SKM-1 treated with dmso at 0.1 percent for 144 hours (cell line): Measurements from ENCODE around the gene NUMB.
"Not testable (repeated sequence)": the region's sequence is repeated elsewhere in the genome, so short reads cannot be mapped to it uniquely, and the experiment has no call there.

Experiments used
- DNase-seq: peaks from one replicate; lab custom pipeline; 2025; ENCODE audit not compliant: unreplicated experiment; lab: John Stamatoyannopoulos, UW

NUMB gene

DNA sequence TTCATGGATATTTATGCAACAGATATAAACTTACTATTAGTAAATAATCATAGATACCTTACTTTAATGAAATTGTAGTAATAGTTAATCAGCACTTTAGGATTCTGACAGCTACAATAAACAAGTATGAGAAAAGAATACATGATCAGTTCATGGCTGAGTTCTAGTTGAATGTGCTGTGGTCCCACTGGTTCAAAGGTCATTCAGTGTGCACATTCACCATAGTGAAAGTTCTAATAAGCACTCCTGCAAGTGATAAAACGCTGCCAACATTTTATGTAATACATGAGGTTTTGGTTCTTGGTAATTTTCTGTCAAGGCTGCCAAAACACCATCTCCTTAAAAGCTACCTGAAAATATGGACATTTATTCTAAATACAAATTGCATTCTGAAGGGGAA is 92.6 kb downstream of the NUMB start:
- DNase-seq = no peak

- DNase-seq = no peak
Observed at GRCh38 chr14:73364559-73364958, 93.8 kb downstream of the NUMB start.

DNA sequence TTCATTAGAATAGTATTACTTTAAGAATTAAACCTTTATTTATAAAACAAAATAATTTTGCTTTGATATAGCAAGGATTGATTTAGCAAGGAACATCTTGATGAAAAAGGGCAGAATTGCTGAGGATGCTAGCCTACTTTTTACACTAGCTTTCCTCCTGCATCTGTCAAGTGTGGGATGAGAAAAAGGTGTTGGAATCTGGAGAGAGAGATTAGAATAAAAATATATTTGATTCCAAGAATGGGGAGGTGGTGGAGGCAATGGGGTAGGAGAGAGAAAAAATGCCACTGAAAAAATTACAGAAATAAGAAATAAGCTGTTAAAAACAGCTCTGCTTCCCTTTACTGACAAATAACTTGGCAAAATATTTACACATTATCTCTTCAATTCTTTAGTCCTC is 98.9 kb downstream of the NUMB start:
- DNase-seq = no peak

DNA sequence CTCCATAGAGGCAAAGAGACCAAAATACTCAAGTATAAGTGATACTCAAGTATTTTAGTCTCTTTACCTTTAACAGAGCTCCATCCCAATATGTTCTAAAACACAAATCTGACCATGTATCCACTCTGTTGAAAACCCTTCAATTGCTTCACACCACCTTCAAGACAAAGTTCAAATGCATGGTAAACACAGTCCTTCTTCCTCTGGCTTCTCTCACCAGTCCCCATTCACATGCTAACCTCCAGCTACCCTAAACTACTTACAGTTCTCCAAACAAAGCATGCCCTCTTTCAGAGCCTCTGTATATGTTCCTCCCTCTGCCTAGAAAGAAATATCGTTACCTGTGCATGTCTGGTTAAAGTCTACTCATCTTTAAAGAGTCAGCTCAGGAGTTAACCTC is 100.2 kb downstream of the NUMB start:
- DNase-seq = no peak

GRCh38 chr14:73349091-73349490 is 109.3 kb downstream of the NUMB start:
- not testable (repeated sequence) for DNase-seq

GRCh38 chr14:73344319-73344718 is 114.0 kb downstream of the NUMB start:
- DNase-seq = no peak

DNA sequence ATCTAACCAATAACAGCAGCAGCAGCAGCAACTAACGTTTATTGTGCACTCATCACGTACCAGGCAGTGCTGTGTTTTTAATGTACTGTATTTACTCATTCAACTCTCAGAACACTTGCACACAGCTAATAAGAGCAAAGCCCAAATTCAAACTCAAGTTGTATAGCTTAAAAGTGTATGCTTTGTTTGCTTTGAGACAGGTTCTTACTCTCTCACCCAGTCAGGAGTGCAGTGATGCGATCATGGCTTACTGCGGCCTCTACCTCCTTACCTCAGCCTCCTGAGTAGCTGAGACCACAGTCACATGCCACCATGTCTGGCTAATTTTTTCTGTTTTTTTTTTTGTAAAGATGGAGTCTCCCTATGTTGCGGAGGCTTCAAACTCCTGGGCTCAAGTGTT is 115.7 kb downstream of the NUMB start:
- DNase-seq = no peak

DNA sequence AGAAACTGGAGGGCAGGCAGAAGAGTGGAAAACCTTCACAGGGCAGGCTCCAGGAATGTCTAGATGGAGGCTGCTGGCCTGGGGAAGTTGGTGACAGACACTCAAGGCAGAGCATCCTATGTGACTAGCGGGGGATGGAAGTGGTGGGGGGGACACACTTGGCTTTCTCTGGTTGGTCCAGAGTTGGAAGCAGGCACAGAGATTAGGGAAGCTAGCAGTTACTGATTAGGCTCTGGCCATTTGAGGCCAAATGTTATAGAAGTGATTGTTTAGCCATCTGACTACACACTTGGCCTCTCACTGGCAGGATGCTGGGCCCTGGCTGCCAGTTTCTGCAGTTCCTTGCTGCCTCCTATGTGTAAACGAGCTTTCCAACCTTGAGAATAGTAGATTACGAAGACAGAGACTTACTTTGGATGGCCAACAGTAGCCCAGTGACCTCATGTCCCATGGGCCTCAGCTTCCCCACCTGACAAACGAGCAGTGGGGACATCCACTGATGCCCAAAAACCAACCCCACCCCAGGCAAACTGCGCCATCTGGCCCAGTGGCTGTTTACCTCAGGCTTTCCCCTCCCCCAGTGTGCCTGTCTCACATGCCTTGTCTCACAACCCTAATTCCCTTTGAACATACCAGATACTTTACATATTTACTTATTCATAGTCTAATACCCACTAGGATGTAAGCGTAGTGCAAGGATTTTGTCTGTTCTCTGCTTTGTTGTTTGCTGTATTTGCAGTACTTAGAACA is 118.3 kb downstream of the NUMB start:
- no peak for DNase-seq

DNA sequence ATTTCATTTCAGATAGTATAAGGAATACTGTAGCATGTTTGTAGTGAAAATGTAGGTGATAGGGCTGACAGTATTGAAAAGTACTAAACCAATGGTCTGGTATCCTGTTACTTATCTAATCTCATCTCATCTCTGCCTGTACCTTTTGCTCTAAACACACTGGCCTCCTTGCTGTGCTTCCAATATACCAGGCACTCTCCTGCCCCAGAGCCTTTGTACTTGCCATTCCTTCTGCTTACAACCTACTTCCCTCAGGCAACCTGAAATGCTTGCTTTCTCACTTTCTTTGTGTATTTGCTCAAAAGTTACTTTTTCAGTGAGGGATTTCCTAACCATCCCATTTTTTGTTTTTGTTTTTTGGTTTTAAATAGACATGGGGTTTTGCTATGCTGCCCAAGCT is 119.1 kb downstream of the NUMB start:
- no peak for DNase-seq

DNA sequence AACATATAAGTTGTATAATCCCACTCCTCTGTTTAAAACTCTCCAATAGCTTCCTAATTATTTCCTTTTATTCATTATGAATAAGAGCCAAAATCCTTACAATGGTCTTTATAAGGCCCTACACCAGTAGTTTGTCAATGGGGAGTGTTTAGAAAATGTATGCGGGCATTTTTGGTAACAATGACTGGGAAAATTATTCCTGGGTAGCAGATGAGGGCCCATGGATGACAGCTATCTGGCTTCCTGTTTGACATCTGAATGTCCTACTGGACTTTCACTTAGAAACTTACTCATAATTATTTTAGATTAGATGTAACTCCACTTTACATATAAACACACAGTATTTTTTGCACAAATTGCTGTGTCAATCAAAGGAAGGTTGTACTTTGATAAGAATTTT is 119.8 kb downstream of the NUMB start:
- no peak for DNase-seq

- no peak for DNase-seq
Observed at GRCh38 chr14:73333031-73333430, 125.3 kb downstream of the NUMB start.

GRCh38 chr14:73325630-73326299 is 132.6 kb downstream of the NUMB start:
- DNase-seq = no peak

DNA sequence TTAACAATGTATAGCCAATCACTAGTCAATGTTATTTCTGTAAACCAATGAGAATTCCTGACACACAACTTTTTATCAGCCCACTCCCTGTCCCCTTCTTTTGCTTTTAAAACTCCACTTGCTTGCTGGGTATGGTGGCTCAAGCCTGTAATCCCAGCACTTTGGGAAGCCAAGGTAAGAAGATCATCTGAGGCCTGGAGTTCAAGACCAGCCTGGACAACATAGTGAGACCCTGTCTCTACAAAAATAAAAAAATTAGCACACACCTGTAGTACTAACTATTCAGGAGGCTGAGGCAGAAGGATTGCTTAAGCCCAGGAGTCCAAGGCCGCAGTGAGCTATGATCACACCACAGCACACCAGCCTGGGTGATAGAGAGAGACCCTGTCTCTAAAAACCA is 133.3 kb downstream of the NUMB start:
- DNase-seq = no peak

- no peak for DNase-seq
Observed at GRCh38 chr14:73324533-73324932, 133.8 kb downstream of the NUMB start.

DNA sequence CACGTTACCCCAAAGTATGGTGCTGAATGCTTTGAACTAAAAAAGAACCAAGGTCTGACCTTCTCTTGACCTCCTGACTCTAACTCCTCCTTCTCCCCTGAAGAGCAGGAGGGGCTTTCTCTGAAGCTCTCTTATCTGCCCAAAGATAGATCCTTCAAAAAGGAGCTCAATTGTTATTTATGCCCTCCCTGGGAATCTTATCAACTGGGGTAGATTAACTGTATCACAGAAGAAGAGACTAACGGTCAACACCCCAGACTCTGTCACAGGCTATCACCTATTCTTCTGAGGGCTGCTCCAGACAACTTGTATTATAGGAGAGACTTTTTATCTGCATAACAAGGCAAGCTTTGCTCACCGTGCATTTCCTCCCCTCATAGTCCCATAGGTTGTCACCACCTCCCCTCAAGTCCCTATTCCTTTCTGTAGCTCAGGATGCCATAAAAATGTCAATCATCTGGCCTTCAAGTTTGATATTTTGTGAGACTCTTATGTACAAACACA is 134.4 kb downstream of the NUMB start:
- no peak for DNase-seq

DNA sequence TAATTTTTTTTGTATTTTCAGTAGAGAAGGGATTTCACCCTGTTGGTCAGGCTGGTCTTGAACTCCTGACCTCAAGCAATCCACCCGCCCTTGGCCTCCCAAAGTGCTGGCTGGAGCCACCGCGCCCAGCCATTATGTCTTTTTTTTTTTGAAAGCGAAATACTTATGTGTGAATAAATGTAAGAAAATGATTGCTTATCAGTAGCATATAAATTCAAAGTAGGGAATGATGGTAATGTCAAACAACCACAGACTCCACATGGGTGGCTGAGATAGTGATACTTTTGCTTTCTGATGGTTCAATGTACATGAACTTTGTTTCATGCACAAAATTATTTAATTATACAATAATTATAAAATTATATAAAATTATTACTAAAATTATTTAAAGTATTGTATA is 145.2 kb downstream of the NUMB start:
- DNase-seq = no peak

DNA sequence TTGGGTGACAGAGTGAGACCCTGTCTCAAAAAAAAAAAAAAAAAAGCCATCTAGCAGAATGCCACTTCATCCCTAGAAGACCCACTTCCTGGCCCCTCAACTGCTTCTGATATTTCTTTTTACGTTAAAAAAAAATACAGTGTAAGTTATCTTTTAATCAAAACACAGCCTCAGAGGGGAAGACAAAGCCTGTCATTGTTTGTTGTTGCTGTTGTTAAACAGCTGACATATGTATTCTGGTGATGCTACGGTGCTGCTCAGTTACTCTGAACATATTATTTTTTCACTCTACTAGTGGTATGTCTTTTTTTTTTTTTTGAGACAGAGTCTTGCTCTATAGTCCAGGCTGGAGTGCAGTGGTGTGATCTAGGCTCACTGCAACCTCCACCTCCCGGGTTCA is 145.7 kb downstream of the NUMB start:
- no peak for DNase-seq

GRCh38 chr14:73311708-73312030 is 146.7 kb downstream of the NUMB start:
- DNase-seq = peak; percentile 41

DNA sequence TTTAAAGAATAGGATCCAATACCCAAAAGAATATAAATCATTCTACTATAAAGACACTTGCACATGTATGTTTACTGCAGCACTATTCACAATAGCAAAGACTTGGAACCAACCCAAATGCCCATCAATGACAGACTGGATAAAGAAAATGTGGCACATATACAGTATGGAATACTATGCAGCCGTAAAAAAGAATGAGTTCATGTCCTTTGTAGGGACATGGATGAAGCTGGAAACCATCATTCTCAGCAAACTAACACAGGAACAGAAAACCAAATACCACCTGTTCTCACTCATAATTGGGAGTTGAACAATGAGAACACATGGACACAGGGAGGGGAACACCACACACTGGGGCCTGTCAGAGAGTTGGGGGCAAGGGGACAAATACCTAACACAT is 149.1 kb downstream of the NUMB start:
- not testable (repeated sequence) for DNase-seq

- DNase-seq = no peak
Observed at GRCh38 chr14:73307261-73307660, 151.1 kb downstream of the NUMB start.

GRCh38 chr14:73305499-73305898 is 152.8 kb downstream of the NUMB start:
- DNase-seq = no peak

GRCh38 chr14:73295198-73295796 is 163.0 kb downstream of the NUMB start:
- peak; percentile 18 for DNase-seq
